ENCODE data around the gene MBLAC1.

DNA sequence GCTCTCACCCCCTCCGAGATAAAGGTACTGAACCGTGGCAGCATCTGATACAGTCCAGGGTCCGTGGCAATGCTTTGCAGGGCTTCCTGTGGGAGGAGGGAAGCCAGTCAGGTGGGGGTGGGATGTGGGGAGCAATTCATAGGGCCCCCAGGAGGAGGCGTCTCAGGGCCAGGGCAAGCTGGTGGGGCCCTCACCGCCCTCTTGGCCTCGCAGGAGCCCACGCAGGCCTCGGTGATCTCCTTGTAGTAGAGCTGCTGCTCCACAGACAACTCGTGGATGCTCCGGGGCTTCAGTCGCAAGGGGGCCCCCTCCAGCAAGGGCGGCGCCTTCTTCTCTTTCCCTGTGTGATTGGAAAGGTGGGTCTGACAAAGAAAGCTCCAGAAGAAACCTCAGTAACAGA lies 14.9 kb upstream of the MBLAC1 start:
- TF ChIP-seq, protein P1, sequence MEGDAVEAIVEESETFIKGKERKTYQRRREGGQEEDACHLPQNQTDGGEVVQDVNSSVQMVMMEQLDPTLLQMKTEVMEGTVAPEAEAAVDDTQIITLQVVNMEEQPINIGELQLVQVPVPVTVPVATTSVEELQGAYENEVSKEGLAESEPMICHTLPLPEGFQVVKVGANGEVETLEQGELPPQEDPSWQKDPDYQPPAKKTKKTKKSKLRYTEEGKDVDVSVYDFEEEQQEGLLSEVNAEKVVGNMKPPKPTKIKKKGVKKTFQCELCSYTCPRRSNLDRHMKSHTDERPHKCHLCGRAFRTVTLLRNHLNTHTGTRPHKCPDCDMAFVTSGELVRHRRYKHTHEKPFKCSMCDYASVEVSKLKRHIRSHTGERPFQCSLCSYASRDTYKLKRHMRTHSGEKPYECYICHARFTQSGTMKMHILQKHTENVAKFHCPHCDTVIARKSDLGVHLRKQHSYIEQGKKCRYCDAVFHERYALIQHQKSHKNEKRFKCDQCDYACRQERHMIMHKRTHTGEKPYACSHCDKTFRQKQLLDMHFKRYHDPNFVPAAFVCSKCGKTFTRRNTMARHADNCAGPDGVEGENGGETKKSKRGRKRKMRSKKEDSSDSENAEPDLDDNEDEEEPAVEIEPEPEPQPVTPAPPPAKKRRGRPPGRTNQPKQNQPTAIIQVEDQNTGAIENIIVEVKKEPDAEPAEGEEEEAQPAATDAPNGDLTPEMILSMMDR (IDR thresholded peaks at IDR 0.05): no peak
- TF ChIP-seq POLR2A (IDR thresholded peaks at IDR 0.05): no peak
